Bronchial epithelial cell (primary cell): Measurements from ENCODE around the gene S1PR3. TPM values are rescaled to one million over a fixed set of nuclear protein-coding genes. Genes with fewer than 3 reads are reported as not detected.

Experiments used
- DNase-seq: peaks from one replicate; pipeline ENCODE4 v3.0.0-alpha.2; 2010; ENCODE audit warnings: low read depth
- FAIRE-seq: peaks from 2 replicates; lab custom pipeline; 2011; peaks lifted over from hg19 to GRCh38; lab: Jason Lieb, UNC
- H3K27me3 ChIP-seq: 2 replicates; pipeline ENCODE4 v1.5.1; 2011; ENCODE audit warnings: low read length; ENCODE audit not compliant: control insufficient read depth, insufficient read depth
- H3K36me3 ChIP-seq: 2 replicates; pipeline ENCODE4 v1.5.1; 2011; ENCODE audit warnings: low read length; ENCODE audit not compliant: control insufficient read depth, insufficient read depth
- H3K4me3 ChIP-seq: 2 replicates; pipeline ENCODE4 v1.5.1; 2011; ENCODE audit warnings: mild to moderate bottlenecking, low read depth, low read length, control low read depth
- CTCF ChIP-seq: IDR thresholded peaks from 2 replicates; pipeline ENCODE4 v1.5.1; 2011; ENCODE audit warnings: mild to moderate bottlenecking, moderate library complexity, low read length, control low read depth, inconsistent platforms; ENCODE audit not compliant: insufficient read depth, severe bottlenecking
- total RNA-seq: library from RNA; depleted of rRNA; stranded (reverse); fragments of >200 nt; gene quantifications from 2 replicates; pipeline ENCODE4 v1.2.1, GENCODE V29; 2014

S1PR3 gene
- total RNA-seq, 1 donor from 2014 or later, result 0.79 TPM

GRCh38 chr9:89048616-89049015 is 57.3 kb downstream of the S1PR3 start:
- FAIRE-seq, result no peak
- H3K4me3 ChIP-seq, result no peak overlapping the region
- no peaks in the 10 kb centered on the region for H3K36me3 ChIP-seq
- H3K27me3 ChIP-seq, result no peaks in the 10 kb centered on the region
- no peak for TF ChIP-seq CTCF
- DNase-seq, result no peak

- Histone ChIP-seq H3K4me3 (no peak overlapping the region), H3K36me3 (no peaks in the 10 kb centered on the region), H3K27me3 (no peaks in the 10 kb centered on the region)
- DNase-seq, result no peak
- TF ChIP-seq CTCF, result no peak
- no peak for FAIRE-seq
Measured at GRCh38 chr9:89049646-89050045, 58.4 kb downstream of the S1PR3 start.

GRCh38 chr9:89051421-89052025 is 60.3 kb downstream of the S1PR3 start:
- no peak for TF ChIP-seq CTCF
- Histone ChIP-seq H3K36me3 (no peaks in the 10 kb centered on the region), H3K27me3 (no peaks in the 10 kb centered on the region), H3K4me3 (no peak overlapping the region)
- no peak for FAIRE-seq
- DNase-seq, result no peak

GRCh38 chr9:89052470-89053097 is 61.3 kb downstream of the S1PR3 start:
- FAIRE-seq (no peak), DNase-seq (no peak)
- H3K4me3 ChIP-seq, result no peak overlapping the region
- H3K27me3 ChIP-seq, result no peaks in the 10 kb centered on the region
- H3K36me3 ChIP-seq, result no peaks in the 10 kb centered on the region
- TF ChIP-seq CTCF, result no peak

GRCh38 chr9:89053301-89053700 is 62.0 kb downstream of the S1PR3 start:
- Histone ChIP-seq H3K36me3 (no peaks in the 10 kb centered on the region), H3K4me3 (no peak overlapping the region), H3K27me3 (no peaks in the 10 kb centered on the region)
- no peak for TF ChIP-seq CTCF
- FAIRE-seq (no peak), DNase-seq (no peak)

Other genes with a start within 250 kb of the S1PR3 start
- under 0.01 and 0.26 TPM in 2 replicates for gene SHC3, start 187.3 kb downstream of the S1PR3 start, total RNA-seq